SK-N-SH treated with all-trans-retinoic acid at 6 μM for 48 hours (cell line): ENCODE data around the gene FOXF1.

ENCODE experiments used
- BACH2 ChIP-seq: fragments of 250-450 bp; sonication (Bioruptor Pico); IDR thresholded peaks from 2 replicates; pipeline ENCODE4 v1.9.0; 2021; ENCODE audit warnings: mild to moderate bottlenecking, borderline replicate concordance
- OSR1 ChIP-seq: fragments of 250-450 bp; sonication (Bioruptor Pico); IDR thresholded peaks from 2 replicates; pipeline ENCODE4 v1.8.0; 2022; ENCODE audit warnings: moderate library complexity, mild to moderate bottlenecking, inconsistent platforms
- TF ChIP-seq, protein P1 (sequence below): fragments of 250-450 bp; sonication (Bioruptor Pico); IDR thresholded peaks from 2 replicates; pipeline ENCODE4 v1.8.0; 2020; ENCODE audit warnings: mild to moderate bottlenecking, moderate library complexity, borderline replicate concordance
- TF ChIP-seq, protein P2 (sequence below): fragments of 250-450 bp; sonication (Bioruptor Pico); IDR thresholded peaks from 2 replicates; pipeline ENCODE4 v1.5.1; 2020; ENCODE audit warnings: low read depth, mild to moderate bottlenecking, moderate library complexity

DNA sequence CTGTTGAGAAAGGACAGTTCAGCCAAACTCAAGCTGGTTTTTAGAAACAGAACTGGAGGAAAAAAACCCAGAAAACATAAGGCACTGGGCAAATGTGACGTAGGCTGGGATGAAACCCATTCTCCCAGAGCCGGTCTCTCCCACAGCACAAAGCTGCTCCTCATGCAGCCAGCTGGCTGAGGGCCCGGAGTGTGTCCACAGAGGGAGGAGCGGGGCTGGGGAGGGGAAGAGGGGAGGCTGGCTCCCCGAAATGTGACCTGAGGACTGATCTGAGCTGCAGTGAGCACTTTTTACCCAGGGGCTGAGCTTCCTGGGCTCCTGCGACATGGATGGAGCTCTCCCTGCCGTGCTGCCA is 20.8 kb downstream of the FOXF1 start:
- TF ChIP-seq, protein P1, sequence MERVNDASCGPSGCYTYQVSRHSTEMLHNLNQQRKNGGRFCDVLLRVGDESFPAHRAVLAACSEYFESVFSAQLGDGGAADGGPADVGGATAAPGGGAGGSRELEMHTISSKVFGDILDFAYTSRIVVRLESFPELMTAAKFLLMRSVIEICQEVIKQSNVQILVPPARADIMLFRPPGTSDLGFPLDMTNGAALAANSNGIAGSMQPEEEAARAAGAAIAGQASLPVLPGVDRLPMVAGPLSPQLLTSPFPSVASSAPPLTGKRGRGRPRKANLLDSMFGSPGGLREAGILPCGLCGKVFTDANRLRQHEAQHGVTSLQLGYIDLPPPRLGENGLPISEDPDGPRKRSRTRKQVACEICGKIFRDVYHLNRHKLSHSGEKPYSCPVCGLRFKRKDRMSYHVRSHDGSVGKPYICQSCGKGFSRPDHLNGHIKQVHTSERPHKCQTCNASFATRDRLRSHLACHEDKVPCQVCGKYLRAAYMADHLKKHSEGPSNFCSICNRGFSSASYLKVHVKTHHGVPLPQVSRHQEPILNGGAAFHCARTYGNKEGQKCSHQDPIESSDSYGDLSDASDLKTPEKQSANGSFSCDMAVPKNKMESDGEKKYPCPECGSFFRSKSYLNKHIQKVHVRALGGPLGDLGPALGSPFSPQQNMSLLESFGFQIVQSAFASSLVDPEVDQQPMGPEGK (CRISPR knock-in tag): no peak
- TF ChIP-seq OSR1 (CRISPR knock-in tag) (no peak), BACH2 (CRISPR knock-in tag) (no peak)
- TF ChIP-seq, protein P2, sequence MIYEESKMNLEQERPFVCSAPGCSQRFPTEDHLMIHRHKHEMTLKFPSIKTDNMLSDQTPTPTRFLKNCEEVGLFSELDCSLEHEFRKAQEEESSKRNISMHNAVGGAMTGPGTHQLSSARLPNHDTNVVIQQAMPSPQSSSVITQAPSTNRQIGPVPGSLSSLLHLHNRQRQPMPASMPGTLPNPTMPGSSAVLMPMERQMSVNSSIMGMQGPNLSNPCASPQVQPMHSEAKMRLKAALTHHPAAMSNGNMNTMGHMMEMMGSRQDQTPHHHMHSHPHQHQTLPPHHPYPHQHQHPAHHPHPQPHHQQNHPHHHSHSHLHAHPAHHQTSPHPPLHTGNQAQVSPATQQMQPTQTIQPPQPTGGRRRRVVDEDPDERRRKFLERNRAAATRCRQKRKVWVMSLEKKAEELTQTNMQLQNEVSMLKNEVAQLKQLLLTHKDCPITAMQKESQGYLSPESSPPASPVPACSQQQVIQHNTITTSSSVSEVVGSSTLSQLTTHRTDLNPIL: no peak
